IPS-NIHi7 (cell line): ENCODE results near the gene DMRTC1.
"Not testable (repeated sequence)": the region's sequence is repeated elsewhere in the genome, so short reads cannot be mapped to it uniquely, and the experiment has no call there.

ENCODE experiments used
- DNase-seq: peaks from one replicate; pipeline ENCODE4 v3.0.0; 2012; ENCODE audit warnings: mixed read lengths; ENCODE audit errors: extremely low spot score

DMRTC1 gene, protein sequence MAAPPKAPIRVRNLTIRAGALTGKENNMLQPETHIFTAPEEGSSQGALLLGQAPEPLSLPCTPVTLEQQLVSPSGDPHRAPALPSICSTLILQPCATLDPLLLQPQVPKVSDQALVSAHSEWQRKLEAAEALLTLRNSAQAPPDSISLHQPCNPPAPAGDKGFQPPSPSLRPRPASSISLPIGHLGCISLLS

DNA sequence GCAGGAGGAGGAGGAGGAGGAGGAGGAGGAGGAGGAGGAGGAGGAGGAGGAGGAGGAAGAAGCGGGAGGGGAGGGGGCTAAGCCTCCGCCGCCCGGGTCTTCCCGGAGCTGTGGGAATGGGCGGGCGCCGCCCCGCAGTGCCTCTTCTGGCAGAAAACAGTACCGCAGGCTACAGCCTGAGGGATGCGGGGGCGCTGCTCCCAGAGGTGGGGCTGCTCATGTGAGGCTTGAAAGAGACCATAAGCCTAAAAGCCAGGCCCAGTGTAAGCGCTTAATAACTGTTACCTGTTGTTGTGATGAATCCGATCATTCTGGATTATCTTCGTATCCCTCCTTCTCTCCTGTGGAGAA lies at the start of gene DMRTC1:
DMRTC1 (minus strand) TSS at position 19 of the 351 bp plus-strand sequence. CDS start 68,143 bp downstream, outside the sequence.
- DNase-seq = not testable (repeated sequence)

DNA sequence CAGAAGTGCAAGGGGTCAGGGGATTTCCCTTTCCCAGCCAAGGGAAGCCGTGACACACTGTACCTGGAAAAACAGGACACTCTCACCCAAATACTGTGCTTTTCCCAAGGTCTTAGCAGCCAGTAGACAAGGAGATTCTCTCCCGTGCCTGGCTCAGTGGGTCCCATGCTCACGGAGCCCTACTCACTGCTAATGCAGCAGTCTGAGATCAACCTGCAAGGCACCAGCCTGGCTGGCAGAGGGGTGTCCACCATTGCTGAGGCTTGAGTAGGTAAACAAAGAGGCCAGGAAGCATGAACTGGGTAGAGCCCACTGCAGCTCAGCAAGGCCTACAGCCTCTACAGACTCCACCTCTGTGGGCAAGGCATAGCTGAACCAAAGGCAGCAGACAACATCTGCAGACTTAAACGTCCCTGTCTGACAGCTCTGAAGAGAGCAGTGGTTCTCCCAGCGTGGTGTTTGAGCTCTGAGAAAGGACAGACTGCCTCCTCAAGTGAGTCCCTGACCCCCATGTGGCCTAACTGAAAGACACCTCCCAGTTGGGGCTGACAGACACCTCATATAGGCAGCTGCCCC lies 37.3 kb upstream of the DMRTC1 start:
- not testable (repeated sequence) for DNase-seq

DNA sequence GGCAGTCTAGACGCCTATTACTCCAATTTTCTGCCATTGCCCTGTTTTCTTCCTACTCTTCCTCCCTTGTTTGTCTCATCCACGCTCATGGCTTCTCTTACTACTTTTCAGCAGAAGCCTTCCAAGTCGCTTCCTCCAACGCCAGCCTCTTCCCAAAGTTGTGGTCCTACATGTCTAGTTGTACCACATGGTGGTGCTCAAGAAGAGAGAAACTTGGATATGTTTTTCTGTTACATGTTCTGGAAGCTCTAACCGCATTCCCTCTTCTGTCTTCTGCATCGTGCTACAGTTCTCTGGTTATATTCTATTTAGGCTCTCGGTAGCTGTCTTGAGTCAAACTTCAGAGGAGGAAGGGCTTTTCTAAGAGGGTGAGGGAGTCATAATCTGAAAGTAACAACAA lies 31.2 kb upstream of the DMRTC1 start:
- not testable (repeated sequence) for DNase-seq

DNA sequence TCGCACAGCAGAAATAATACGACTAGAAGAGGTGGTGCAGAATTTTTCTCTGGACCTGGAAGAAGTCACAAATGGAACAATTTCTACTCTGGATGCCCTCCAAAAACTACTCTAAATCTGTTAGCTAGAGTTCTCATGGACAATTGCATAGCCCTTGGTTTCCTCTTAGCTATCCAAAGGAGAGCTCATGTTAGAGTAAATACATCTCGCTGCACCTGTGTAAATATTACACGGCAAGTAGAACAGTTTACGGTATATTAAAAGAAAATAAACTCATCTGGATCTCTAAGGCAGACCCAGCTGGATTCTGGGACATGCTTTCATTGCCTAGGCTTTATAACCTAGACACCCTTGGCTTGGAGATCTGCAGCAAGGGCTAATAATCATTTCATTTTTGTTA lies 28.2 kb upstream of the DMRTC1 start:
- DNase-seq = not testable (repeated sequence)

DNA sequence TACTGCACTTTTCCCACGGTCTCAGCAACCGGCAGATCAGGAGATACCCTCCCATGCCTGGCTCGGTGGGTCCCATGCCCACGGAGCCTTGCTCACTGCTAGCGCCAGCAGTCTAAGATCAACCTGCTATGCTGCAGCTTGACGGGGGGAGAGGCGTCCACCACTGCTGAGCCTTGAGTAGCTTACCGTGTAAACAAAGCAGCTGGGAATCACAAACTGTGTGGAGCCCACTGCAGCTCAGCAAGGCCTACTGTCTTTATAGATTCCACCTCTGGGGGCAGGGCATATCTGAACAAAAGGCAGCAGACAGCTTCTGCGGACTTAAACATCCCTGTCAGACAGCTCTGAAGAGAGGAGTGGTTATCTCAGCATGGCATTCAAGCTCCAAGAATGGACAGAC lies 16.3 kb upstream of the DMRTC1 start:
- not testable (repeated sequence) for DNase-seq

DNA sequence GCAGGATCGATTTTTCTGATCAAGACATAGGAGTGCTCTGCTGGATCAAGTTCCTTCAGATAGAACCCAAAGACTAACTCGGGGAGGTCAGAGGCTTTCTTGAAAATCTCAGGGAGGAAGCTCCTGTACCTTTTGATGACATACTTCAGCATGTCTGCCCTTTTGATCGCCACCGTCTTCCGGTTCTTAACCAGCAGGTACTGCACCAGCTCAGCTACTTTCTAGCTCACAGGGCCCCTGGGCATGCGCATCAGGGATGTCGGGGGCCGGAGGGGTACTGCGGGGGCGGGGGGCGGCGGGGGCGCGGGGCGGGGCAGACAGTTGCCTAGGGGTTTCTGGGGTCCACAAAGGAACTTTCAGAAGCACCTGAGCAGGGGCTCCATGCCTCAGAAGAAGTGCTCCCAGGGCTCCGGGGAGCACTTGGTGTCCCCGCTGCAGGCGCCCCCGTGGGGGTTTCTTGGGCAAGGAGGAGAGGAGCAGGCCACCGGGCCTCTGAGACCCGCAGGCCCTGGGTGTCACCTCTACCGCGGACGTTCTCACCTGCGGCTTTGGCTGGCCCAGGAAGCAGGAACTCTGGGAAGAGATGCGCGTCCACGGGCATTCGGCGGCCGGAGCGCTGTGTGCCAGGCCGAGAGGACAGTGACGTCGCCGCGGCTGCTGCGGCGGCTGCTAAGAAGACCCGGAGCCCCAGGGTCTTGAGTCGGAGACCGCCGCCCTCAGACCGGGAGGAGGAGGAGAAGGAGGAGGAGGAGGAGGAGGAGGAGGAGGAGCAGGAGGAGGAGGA lies 410 bp downstream of the DMRTC1 start:
- not testable (repeated sequence) for DNase-seq

DNA sequence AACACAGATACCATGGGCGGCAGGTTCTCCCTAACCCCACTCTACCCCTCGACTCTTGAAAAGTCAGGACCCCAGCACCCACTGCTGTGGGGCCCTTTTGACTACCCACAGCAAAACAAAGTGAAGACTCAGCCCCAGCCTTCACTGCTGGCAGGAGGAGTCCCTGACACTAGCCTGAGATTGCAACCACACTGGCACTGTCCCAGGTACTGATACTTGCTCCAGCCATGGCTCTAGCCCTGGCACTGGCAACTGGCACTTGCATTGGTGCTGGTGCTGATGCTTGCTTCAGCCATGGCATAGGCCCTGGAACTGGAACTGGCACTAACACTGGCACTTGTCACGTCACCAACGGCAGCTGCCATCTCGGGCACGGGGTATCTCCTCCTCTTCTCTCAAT lies 1.4 kb downstream of the DMRTC1 start:
- not testable (repeated sequence) for DNase-seq

DNA sequence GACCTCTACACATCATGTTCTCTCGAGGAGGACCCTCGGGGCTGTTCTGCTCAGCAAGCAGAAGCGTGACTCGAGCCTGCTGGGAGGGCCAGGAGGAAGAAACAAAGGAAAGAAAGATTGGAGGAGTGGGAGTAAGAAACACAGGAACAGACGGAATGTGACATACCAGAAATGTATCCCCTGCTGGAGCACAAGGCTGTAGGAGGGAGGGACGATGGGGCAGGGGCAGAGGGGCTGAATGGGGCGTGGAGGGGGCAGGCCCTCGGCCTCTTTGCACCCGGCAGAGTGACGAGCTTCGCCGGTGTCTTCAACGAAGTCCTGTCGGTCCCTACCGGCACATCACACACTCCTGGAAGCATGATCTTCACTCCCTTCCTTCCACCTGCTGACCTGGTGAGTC lies 5.7 kb downstream of the DMRTC1 start, which contains the start of gene FAM236A:
FAM236A (plus strand) TSS at position 301 of the 400 bp plus-strand sequence; CDS start at position 358, 57 bp downstream.
- not testable (repeated sequence) for DNase-seq

DNA sequence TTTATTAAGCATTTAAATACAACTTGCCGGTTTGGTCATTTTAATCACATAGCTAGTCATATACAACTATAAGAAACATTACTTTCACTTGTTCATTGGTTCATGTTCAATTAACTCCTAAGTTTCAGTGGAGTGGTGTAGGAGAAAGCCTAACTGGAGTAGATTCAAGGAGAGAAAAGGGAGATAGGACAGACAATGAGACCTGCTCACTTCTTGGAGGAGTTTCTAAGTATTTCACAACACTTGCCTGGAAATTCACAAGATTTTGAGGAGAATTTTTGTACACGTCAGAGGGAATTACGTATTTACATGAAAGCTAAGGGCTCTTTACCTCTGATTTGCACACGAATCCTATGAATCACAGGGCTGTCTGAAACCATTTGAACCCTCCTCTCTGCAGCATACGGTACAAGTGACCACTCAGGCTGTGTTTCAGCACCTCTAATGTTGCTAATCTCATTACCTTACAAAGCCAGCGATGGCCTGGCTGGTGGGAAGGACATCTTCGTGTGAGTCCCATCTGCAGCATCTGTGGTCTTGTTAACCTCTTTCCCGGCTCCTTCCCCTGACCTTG lies 6.7 kb downstream of the DMRTC1 start:
- DNase-seq = not testable (repeated sequence)

DNA sequence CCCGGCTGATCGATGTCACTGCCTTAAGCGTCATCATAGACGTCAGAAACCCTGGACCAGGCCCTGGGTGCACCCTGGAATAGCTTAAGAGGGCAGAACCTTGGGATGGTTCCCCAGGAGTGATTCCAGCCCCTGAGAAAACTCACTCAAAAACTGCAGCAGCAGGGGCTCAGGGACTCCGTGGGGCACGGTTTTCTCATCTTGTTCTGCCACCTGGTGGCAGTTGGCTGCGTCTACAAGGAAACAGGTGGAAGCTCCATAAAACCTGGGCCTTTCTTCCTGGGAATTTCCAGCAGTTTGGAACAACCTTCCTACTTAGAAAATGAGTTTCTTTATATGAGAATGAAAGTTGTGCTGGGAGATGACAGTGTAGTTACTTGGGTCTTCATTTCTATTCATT lies 7.2 kb downstream of the DMRTC1 start:
- DNase-seq = not testable (repeated sequence)

DNA sequence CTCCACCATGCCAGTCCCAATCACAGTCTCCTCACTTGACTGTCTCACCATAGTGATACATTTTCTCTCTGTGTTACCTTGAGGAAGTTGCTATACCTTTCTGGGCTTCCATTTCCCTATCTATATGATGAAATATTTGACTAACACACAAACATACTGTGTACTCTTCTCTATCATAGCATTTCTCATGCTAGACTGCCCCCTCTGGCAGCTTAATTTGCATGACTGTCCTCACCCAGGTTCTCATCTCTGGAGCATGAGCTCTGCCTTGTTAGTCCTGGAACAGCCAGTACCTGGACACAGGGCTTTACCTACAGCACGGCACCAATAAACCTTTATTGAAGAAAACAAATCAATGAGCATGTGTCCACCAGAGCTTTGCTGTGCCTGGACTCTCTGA lies 11.4 kb downstream of the DMRTC1 start:
- not testable (repeated sequence) for DNase-seq

DNA sequence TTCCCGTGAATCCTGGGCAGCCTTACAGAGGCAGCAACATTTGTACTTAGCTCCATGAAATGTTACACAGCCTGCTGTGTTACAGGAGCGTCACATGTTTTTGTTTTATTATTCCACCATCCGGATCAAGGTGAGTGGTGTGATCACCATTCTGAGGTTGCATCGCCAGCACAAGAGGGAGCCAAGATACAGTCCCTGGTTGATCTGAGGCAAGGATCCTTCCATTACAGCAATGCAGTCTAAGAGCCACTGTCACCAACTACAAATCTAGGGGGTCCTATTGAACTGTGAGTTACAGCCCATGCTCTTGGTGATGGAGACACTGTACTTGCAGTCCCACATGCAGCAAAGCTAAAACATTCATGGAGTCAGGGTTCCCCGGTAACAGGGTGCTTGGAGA lies 27.5 kb downstream of the DMRTC1 start:
- not testable (repeated sequence) for DNase-seq

DNA sequence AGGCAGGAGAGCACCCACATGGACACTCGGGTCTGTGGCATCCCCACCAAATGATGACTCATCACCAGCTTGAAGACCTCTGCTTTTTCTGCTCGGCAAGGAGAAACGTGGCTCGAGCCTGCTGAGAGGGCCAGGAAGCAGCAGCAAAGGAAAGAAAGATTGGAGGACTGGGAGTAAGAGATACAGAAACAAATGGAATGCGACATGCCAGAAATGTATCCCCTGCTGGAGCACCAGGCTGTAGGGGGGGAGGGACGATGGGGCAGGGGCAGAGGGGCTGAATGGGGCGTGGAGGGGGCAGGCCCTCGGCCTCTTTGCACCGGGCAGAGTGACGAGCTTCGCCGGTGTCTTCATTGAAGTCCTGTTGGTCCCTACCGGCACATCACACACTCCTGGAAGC lies 31.3 kb downstream of the DMRTC1 start, which contains the start of gene FAM236C:
FAM236C (plus strand) TSS at position 301 of the 400 bp plus-strand sequence. CDS start 100 bp downstream, outside the sequence.
- DNase-seq = not testable (repeated sequence)

DNA sequence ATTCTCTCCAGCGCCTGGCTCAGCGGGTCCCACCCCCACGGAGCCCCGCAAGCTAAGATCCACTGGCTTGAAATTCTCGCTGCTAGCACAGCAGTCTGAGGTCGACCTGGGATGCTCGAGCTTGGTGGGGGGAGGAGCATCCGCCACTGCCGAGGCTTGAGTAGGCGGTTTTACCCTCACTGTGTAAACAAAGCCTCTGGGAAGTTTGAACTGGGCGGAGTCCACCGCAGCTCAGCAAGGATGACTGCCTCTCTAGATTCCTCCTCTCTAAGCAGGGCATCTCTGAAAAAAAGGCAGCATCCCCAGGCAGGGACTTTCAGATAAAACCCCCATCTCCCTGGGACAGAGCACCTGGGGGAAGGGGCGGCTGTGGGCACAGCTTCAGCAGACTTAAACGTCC lies 53.9 kb downstream of the DMRTC1 start:
- DNase-seq = not testable (repeated sequence)

DNA sequence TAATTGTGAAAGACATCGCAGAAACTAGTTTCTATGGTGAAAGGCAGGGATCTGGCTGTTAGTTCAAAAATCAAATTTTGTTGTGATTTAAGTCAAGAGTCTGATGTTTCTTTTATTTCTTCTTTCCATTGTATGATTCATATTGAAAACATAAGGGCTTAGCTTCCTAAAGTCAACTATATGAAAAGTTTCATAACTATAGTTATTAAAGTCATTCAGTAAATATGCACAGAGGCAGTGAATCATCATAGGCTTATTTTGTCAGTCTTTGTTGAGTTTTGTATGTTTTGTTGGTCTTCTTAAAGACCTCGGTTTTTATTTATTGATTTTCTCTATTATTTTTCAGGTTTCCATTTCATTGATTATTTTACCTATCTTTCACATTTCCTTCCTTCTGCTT lies 60.7 kb downstream of the DMRTC1 start:
- not testable (repeated sequence) for DNase-seq

DNA sequence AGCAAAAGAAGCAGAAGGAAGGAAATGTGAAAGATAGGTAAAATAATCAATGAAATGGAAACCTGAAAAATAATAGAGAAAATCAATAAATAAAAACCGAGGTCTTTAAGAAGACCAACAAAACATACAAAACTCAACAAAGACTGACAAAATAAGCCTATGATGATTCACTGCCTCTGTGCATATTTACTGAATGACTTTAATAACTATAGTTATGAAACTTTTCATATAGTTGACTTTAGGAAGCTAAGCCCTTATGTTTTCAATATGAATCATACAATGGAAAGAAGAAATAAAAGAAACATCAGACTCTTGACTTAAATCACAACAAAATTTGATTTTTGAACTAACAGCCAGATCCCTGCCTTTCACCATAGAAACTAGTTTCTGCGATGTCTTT lies 106.1 kb downstream of the DMRTC1 start:
- DNase-seq = not testable (repeated sequence)

DNA sequence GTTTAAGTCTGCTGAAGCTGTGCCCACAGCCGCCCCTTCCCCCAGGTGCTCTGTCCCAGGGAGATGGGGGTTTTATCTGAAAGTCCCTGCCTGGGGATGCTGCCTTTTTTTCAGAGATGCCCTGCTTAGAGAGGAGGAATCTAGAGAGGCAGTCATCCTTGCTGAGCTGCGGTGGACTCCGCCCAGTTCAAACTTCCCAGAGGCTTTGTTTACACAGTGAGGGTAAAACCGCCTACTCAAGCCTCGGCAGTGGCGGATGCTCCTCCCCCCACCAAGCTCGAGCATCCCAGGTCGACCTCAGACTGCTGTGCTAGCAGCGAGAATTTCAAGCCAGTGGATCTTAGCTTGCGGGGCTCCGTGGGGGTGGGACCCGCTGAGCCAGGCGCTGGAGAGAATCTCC lies 112.9 kb downstream of the DMRTC1 start:
- DNase-seq = not testable (repeated sequence)
